Mesenchymal stem cell (in vitro differentiated cells and primary cell): ENCODE data around the gene OR6F1. TPM values are rescaled to one million over a fixed set of nuclear protein-coding genes. Genes with fewer than 3 reads are reported as not detected.
"Not testable (repeated sequence)": the region's sequence is repeated elsewhere in the genome, so short reads cannot be mapped to it uniquely, and the experiment has no call there.

Experiments
- DNase-seq: peaks from one replicate; pipeline ENCODE4 v3.0.0-alpha.2; 2013
- H2AFZ ChIP-seq: one replicate; pipeline ENCODE4 v1.6.1; 2013; ENCODE audit warnings: low read depth, mild to moderate bottlenecking, control low read depth, inconsistent platforms, low read length, moderate library complexity
- H2AK5ac ChIP-seq: 2 replicates; pipeline ENCODE4 v1.6.1; 2013; ENCODE audit warnings: low read length, moderate library complexity, mild to moderate bottlenecking, inconsistent platforms; ENCODE audit not compliant: severe bottlenecking
- H2BK120ac ChIP-seq: one replicate; pipeline ENCODE4 v1.6.1; 2013; ENCODE audit warnings: low read depth, mild to moderate bottlenecking, inconsistent platforms, low read length, moderate library complexity
- H2BK12ac ChIP-seq, 2 experiments: one replicate each; pipeline ENCODE4 v1.6.1; 2013; ENCODE audit warnings: inconsistent platforms in 2 of 2, low read length in 2 of 2, mild to moderate bottlenecking in 2 of 2, moderate library complexity in 2 of 2, control low read depth in 1 of 2
- H2BK15ac ChIP-seq: one replicate; pipeline ENCODE4 v1.6.1; 2013; ENCODE audit warnings: mild to moderate bottlenecking, low read depth, inconsistent platforms; ENCODE audit not compliant: poor library complexity, severe bottlenecking
- H2BK5ac ChIP-seq: 2 replicates; pipeline ENCODE4 v1.6.1; 2013; ENCODE audit warnings: low read depth, mild to moderate bottlenecking, low read length, control low read depth, inconsistent platforms; ENCODE audit not compliant: poor library complexity, severe bottlenecking
- H3K14ac ChIP-seq, 2 experiments: one replicate each; pipeline ENCODE4 v1.6.1; 2013; ENCODE audit warnings: inconsistent platforms in 2 of 2, low read length in 2 of 2, control low read depth in 1 of 2, mild to moderate bottlenecking in 1 of 2, moderate library complexity in 1 of 2
- H3K18ac ChIP-seq, 2 experiments: one replicate each; pipeline ENCODE4 v1.6.1; 2013; ENCODE audit warnings: inconsistent platforms in 2 of 2, low read length in 2 of 2, control low read depth in 1 of 2, low read depth in 1 of 2, mild to moderate bottlenecking in 1 of 2
- H3K23ac ChIP-seq, 2 experiments: one replicate each; pipeline ENCODE4 v1.6.1; 2013; ENCODE audit warnings: inconsistent platforms in 2 of 2, low read length in 2 of 2, mild to moderate bottlenecking in 2 of 2, moderate library complexity in 2 of 2, control low read depth in 1 of 2
- H3K27ac ChIP-seq: 2 replicates; pipeline ENCODE4 v1.5.1; 2013; ENCODE audit warnings: mild to moderate bottlenecking, moderate library complexity, low read length, control low read depth, inconsistent platforms; ENCODE audit not compliant: poor library complexity, severe bottlenecking
- H3K27me3 ChIP-seq, 2 experiments: 2 replicates each; pipeline versions ENCODE4 v1.6.1 to v1.7.0; 2013; ENCODE audit warnings: low read length in 2 of 2, mild to moderate bottlenecking in 2 of 2, moderate library complexity in 2 of 2, control low read depth in 1 of 2, inconsistent platforms in 1 of 2; ENCODE audit not compliant: control insufficient read depth in 1 of 2, insufficient read depth in 1 of 2
- H3K36me3 ChIP-seq, 2 experiments: 2 replicates each; pipeline versions ENCODE4 v1.6.1 to v1.7.0; 2013; ENCODE audit warnings: low read length in 2 of 2, control low read depth in 1 of 2, inconsistent platforms in 1 of 2, low read depth in 1 of 2, mild to moderate bottlenecking in 1 of 2; ENCODE audit not compliant: insufficient read depth in 2 of 2, control insufficient read depth in 1 of 2
- H3K4ac ChIP-seq, 2 experiments: one replicate each; pipeline ENCODE4 v1.6.1; 2013; ENCODE audit warnings: inconsistent platforms in 2 of 2, low read length in 2 of 2, mild to moderate bottlenecking in 2 of 2, moderate library complexity in 2 of 2, control low read depth in 1 of 2, low read depth in 1 of 2
- H3K4me1 ChIP-seq: 2 replicates; pipeline ENCODE4 v1.6.1; 2013; ENCODE audit warnings: low read depth, low read length, control low read depth; ENCODE audit not compliant: control insufficient read depth, insufficient read depth
- H3K4me2 ChIP-seq: 2 replicates; pipeline ENCODE4 v1.6.1; 2013; ENCODE audit warnings: low read length, mild to moderate bottlenecking, inconsistent platforms; ENCODE audit not compliant: poor library complexity, severe bottlenecking
- H3K4me3 ChIP-seq, 2 experiments: 2 replicates each; pipeline versions ENCODE4 v1.5.1 to v1.7.0; 2013; ENCODE audit warnings: low read length in 2 of 2, mild to moderate bottlenecking in 2 of 2, control low read depth in 1 of 2, low read depth in 1 of 2; ENCODE audit not compliant: insufficient read depth in 1 of 2
- H3K79me1 ChIP-seq: replicated peaks from 2 replicates; pipeline ENCODE4 v1.6.1; 2013; ENCODE audit warnings: mild to moderate bottlenecking, control low read depth, low read length, inconsistent platforms; ENCODE audit not compliant: poor library complexity, severe bottlenecking
- H3K9ac ChIP-seq: 2 replicates; pipeline ENCODE4 v1.7.0; 2013; ENCODE audit warnings: mild to moderate bottlenecking, low read length, moderate library complexity
- H3K9me3 ChIP-seq: 2 replicates; pipeline ENCODE4 v1.7.0; 2013; ENCODE audit warnings: mild to moderate bottlenecking, low read length; ENCODE audit not compliant: control insufficient read depth
- H4K8ac ChIP-seq: one replicate; pipeline ENCODE4 v1.6.1; 2013; ENCODE audit warnings: inconsistent platforms, mild to moderate bottlenecking, low read length, moderate library complexity
- H4K91ac ChIP-seq: one replicate; pipeline ENCODE4 v1.6.1; 2013; ENCODE audit warnings: mild to moderate bottlenecking, low read length, inconsistent platforms
- WGBS: methylation state at CpG from one replicate; pipeline ENCODE4 v1.1.7; 2013; ENCODE audit warnings: mixed read lengths; 5-methylcytosine and 5-hydroxymethylcytosine counted together
- polyA plus RNA-seq, 2 experiments: library from polyadenylated mRNA; stranded (reverse); fragments of 200-250 nt; gene quantifications; one replicate each; pipeline ENCODE4 v1.2.3, GENCODE V29; 2013

OR6F1 gene
- polyA plus RNA-seq (2013, experiment 1 of 2), result not detected
- not detected for polyA plus RNA-seq (2013, experiment 2 of 2)

DNA sequence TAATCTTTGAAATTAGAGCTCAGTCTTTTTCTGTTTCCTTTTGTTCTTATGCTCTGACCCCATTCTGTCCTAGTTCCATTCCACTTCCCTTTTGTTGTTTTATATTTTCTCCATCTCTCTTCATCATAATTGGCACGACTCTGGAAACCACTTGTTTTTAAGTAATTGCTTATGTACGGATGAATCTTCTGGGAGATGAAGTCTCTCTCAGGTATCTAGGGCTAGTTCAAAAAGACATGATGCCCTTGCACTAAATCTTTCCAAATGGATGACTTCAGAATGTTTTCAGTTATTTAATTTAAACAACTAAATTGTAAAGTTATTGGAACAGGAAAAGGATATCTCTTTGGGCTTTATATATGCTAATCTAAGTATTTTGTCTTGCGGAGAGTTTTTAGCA is at the start of gene OR6F1:
TSS of gene OR6F1 (minus strand) at position 101 of the 400 bp plus-strand sequence. CDS start 3,891 bp downstream, outside the sequence.
- H3K23ac ChIP-seq, result no peak within 1 kb of the TSS
- no peaks in the 10 kb centered on the region for H3K27me3 ChIP-seq
- H2BK120ac ChIP-seq, result no peak within 1 kb of the TSS
- no peak within 1 kb of the TSS for H3K4me3 ChIP-seq
- H2BK12ac ChIP-seq, result no peak within 1 kb of the TSS
- no peak within 1 kb of the TSS for H3K14ac ChIP-seq
- H4K8ac ChIP-seq, result no peak within 1 kb of the TSS
- H2BK15ac ChIP-seq, result no peak within 1 kb of the TSS
- WGBS, result 63% methylated on average over 2 of the region's 3 CpGs
- no peak within 1 kb of the TSS for H3K18ac ChIP-seq
- H4K91ac ChIP-seq, result no peak within 1 kb of the TSS
- H3K27ac ChIP-seq, result no peak within 1 kb of the TSS
- peaks cover 53% of the 10 kb centered on the region for H3K9me3 ChIP-seq
- no peaks in the 10 kb centered on the region for H3K36me3 ChIP-seq
- no peak within 1 kb of the TSS for H2AFZ ChIP-seq
- H3K4ac ChIP-seq, result no peak within 1 kb of the TSS
- no peak within 1 kb of the TSS for H3K9ac ChIP-seq
- no peak within 1 kb of the TSS for H2AK5ac ChIP-seq
- H2BK5ac ChIP-seq, result no peak within 1 kb of the TSS
- no peak for DNase-seq
- H3K4me1 ChIP-seq, result no peaks in the 10 kb centered on the region
- no peaks in the 10 kb centered on the region for H3K79me1 ChIP-seq
- H3K4me2 ChIP-seq, result no peak within 1 kb of the TSS

DNA sequence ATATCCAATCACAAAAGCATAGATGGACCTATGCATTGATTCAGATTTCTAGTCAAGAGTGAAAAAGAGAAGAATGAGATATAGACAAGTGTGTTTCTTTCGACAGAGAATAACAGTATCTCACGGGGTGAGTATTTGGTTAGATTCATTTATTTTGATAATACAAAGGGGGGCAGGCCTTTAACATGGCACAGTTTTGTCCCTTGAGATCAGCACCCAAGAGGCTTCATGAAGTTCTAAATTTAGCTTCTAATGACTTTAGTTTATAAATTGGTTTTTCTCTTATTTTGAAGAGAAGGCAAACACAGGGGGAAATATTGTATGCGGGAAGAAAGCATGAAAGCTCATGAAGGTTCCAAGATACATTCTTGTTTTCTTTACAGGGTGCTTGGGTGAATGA is 44.0 kb upstream of the OR6F1 start, which contains the start of gene OR1C1:
TSS of gene OR1C1 (minus strand) at position 101 of the 400 bp plus-strand sequence. CDS start 2,150 bp downstream, outside the sequence.
- Histone ChIP-seq H2AFZ (no peak within 1 kb of the TSS), H3K14ac (no peak within 1 kb of the TSS), H3K27me3 (no peaks in the 10 kb centered on the region), H2AK5ac (no peak within 1 kb of the TSS), H3K4me2 (no peak within 1 kb of the TSS), H3K9me3 (peaks cover 23% of the 10 kb centered on the region), H3K4me1 (no peaks in the 10 kb centered on the region), H3K18ac (no peak within 1 kb of the TSS), H4K8ac (no peak within 1 kb of the TSS), H3K36me3 (no peaks in the 10 kb centered on the region), H3K9ac (no peak within 1 kb of the TSS), H2BK15ac (no peak within 1 kb of the TSS), H4K91ac (no peak within 1 kb of the TSS), H2BK120ac (no peak within 1 kb of the TSS), H3K27ac (no peak within 1 kb of the TSS), H3K23ac (no peak within 1 kb of the TSS), H2BK12ac (no peak within 1 kb of the TSS), H3K4me3 (no peak within 1 kb of the TSS), H3K4ac (no peak within 1 kb of the TSS), H2BK5ac (no peak within 1 kb of the TSS), H3K79me1 (no peaks in the 10 kb centered on the region)
- DNase-seq, result no peak
- 83% methylated on average over 3 of the region's 3 CpGs for WGBS

DNA sequence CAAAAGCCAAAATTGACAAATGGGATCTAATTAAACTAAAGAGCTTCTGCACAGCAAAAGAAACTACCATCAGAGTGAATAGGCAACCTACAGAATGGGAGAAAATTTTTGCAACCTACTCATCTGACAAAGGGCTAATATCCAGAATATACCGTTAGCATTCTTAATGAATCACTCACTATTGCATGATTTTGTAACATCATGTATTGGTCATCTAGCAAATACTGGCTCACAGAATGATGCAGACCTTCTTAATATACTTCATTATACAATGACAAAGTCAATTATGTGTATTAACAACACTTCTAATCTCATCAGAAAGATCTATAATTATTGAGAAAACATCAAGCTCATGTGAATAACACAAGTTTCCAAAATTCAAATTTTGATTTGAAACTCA is 37.9 kb upstream of the OR6F1 start:
- DNase-seq, H3K23ac ChIP-seq, H3K4ac ChIP-seq, H3K27me3 ChIP-seq, H3K18ac ChIP-seq, H3K4me1 ChIP-seq, H3K36me3 ChIP-seq, H4K8ac ChIP-seq, H2BK120ac ChIP-seq, H2BK12ac ChIP-seq, H2AK5ac ChIP-seq, H3K14ac ChIP-seq, H2AFZ ChIP-seq, H3K27ac ChIP-seq, H3K4me2 ChIP-seq, H2BK15ac ChIP-seq, H3K79me1 ChIP-seq, H2BK5ac ChIP-seq, H4K91ac ChIP-seq, H3K9ac ChIP-seq, H3K4me3 ChIP-seq: not testable (repeated sequence)
- WGBS, result 57% methylated on average over 1 of the region's 1 CpG
- H3K9me3 ChIP-seq, result peaks cover 41% of the 10 kb centered on the region

DNA sequence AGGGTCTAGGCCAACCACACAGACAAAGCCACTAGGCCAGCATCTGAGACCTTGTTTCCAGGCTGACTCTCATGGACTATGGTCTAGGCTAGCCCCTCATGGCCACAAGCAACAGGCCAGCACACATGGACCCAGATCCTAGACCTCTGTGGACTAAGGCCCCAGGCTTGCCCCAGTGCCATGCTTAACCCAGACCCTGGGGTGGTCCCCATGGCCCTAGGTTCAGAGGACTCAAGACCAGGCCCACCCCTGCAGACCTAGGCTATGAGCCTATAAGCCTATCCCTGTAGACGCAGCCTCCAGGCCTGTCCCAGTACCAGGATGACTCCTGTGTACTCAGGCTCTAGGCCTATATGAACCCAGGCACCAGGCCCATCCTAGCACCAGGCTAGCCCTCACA is 33.4 kb upstream of the OR6F1 start:
- Histone ChIP-seq H3K4ac (no peak overlapping the region), H2AFZ (no peak overlapping the region), H4K8ac (no peak overlapping the region), H2BK120ac (no peak overlapping the region), H3K14ac (no peak overlapping the region), H4K91ac (no peak overlapping the region), H3K23ac (no peak overlapping the region), H3K9me3 (peaks cover 40% of the 10 kb centered on the region), H3K9ac (no peak overlapping the region), H2BK12ac (no peak overlapping the region), H3K18ac (no peak overlapping the region), H3K4me1 (no peaks in the 10 kb centered on the region), H3K27ac (no peak overlapping the region), H3K79me1 (no peaks in the 10 kb centered on the region), H2BK15ac (no peak overlapping the region), H3K36me3 (no peaks in the 10 kb centered on the region), H3K4me3 (no peak overlapping the region), H2AK5ac (no peak overlapping the region), H3K4me2 (no peak overlapping the region), H3K27me3 (no peaks in the 10 kb centered on the region), H2BK5ac (no peak overlapping the region)
- no peak for DNase-seq
- WGBS, result 69% methylated on average over 1 of the region's 1 CpG
